Stimulated activated effector memory CD8-positive, alpha-beta T cell treated with anti-CD3 and anti-CD28 coated beads, Interleukin-12 subunit alpha, Interleukin-12 subunit beta, amount 100 ng/mL, for 72 hours (primary cell): ENCODE data around the gene PARD6B.

Experiments
- ATAC-seq: fragments of 150-1000 bp; cut with Tn5 transposase; 2 replicates; pipeline ENCODE4 v1.10.0; 2021
- DNase-seq, 2 donors: peaks; one replicate each; pipeline ENCODE4 v3.0.0; 2021 to 2022; ENCODE audit warnings: low spot score in 2 of 2
- H3K27ac Mint-ChIP-seq: one replicate; pipeline ENCODE4 v1.8.0; 2022; ENCODE audit warnings: mild to moderate bottlenecking, mixed read lengths
- H3K36me3 Mint-ChIP-seq: one replicate; pipeline ENCODE4 v1.8.0; 2022; ENCODE audit warnings: mild to moderate bottlenecking, mixed read lengths
- H3K4me1 Mint-ChIP-seq: one replicate; pipeline ENCODE4 v1.8.0; 2022; ENCODE audit warnings: mixed read lengths
- H3K4me3 Mint-ChIP-seq: one replicate; pipeline ENCODE4 v1.8.0; 2022; ENCODE audit warnings: mild to moderate bottlenecking, mixed read lengths
- H3K9me3 Mint-ChIP-seq: one replicate; pipeline ENCODE4 v1.8.0; 2022; ENCODE audit warnings: mixed read lengths

PARD6B gene

DNA sequence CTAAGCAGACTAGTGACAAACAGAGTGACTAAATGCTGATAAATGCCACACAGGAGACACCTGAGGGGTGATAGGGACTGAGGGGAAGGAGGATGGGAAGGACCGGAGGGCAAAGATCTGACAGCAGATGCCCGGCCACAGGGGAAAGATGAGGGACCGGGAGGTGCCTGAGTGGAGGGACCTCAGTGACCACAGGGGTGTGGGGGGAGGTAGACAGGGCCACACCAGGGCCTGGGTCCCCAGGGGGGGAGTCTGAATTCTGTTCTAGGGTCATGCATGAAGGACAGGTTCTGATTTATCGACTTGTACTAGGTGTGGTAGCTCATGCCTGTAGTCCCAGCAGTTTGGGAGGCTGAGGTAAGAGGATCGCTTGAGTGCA, 70.4 kb downstream of the PARD6B start:
- Mint-ChIP-seq H3K4me1 (peaks cover 24% of the 10 kb centered on the region), H3K36me3 (no peaks in the 10 kb centered on the region), H3K27ac (peak overlapping the region; percentile 78), H3K9me3 (no peaks in the 10 kb centered on the region), H3K4me3 (no peak overlapping the region)
- ATAC-seq (no peak), DNase-seq (no peak)

GRCh38 chr20:50802289-50802688, 70.9 kb downstream of the PARD6B start:
- Mint-ChIP-seq H3K27ac (peak overlapping the region; percentile 78), H3K4me3 (no peak overlapping the region), H3K4me1 (peaks cover 24% of the 10 kb centered on the region)

DNA sequence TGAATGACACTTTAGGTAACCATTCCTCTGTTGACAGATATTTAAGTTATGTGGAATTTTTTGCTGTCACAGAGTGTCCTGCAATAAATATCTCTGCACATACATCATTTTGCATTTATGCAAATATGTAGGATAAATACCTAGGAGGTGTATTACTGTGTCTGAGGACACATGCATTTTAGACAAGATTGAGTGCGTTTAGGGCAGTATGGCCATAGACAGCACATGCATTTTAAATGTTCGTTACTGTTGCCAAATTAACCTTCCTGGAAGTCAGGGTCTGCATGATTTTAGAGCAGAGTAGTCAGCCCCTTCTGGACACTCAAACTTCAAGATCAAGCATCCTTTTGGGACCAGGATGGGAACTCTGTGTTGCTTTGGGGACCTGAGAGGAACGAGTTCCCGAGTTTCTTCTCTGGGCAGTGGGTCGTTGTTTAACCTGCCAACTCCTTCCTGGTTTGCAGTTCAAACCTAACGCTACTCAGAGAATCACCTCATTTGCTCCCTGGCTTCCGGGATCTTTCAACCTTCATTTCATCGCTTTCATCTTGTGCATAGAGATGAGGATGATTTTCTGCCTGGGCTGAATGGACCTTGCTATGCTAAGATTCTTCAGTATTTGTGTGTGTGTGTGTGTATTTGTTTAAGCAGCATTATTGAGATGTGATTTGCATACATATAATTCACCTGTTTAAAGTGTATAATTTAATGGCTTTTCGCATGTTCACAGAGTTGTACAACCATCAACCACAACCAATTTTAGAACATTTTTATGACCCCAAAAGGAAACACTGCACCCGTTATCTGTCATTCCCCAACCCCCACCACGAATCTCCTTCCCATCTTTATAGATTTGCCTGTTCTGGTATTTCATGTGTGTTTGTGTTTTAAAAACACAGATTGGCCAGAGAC, 73.3 kb downstream of the PARD6B start:
- no peaks in the 10 kb centered on the region for H3K9me3 Mint-ChIP-seq
- ATAC-seq, result peak; percentile 76

More at GRCh38 chr20:50802289-50802688, 70.9 kb downstream of the PARD6B start:
- H3K9me3 Mint-ChIP-seq, result no peaks in the 10 kb centered on the region
- H3K36me3 Mint-ChIP-seq, result no peaks in the 10 kb centered on the region
- no peak for DNase-seq
- no peak for ATAC-seq

GRCh38 chr20:50805349-50805684, 73.9 kb downstream of the PARD6B start:
- ATAC-seq (no peak), DNase-seq (no peak)
- H3K4me1 Mint-ChIP-seq, result peaks cover 19% of the 10 kb centered on the region
- peak overlapping the region; percentile 93 for H3K27ac Mint-ChIP-seq
- H3K36me3 Mint-ChIP-seq, result no peaks in the 10 kb centered on the region
- no peaks in the 10 kb centered on the region for H3K9me3 Mint-ChIP-seq
- peak overlapping the region; percentile 57 for H3K4me3 Mint-ChIP-seq

More for the DNA sequence above, 73.3 kb downstream of the PARD6B start:
- Mint-ChIP-seq H3K4me3 (peak overlapping the region; percentile 57), H3K36me3 (no peaks in the 10 kb centered on the region), H3K4me1 (peaks cover 24% of the 10 kb centered on the region), H3K27ac (peak overlapping the region; percentile 93)
- DNase-seq, result no peak

DNA sequence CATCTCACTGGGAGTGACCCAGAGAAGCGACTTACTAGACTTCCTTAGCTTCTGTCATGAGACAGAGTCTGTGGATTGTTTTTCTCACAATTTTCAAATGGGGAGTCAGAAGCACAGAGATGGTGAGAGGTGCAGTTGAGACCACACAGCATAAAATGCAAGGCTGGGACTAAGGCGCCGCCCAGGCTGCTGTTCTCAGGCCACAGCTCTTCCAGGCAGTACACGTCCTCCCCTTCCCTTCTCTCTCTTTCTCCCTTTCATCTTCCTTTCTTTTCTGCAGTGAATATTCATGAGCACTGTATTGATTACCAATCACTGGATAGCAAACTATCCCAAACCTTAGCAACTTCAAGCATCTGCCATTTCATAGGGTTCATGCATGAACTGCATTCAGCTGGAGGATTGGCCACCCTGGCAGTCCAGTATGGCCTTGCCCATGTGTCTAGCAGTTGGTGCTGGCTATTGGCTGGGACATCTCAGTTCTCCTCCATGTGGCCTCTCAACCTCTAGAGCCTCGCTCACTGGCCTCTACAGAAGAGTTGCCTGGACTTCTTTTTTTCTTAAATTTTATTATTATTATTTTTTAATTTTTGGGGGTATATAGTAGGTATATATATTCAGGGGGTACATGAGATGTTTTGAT, 74.9 kb downstream of the PARD6B start:
- DNase-seq (no peak), ATAC-seq (no peak)
- H3K4me3 Mint-ChIP-seq, result no peak overlapping the region
- no peaks in the 10 kb centered on the region for H3K36me3 Mint-ChIP-seq
- H3K9me3 Mint-ChIP-seq, result no peaks in the 10 kb centered on the region
- peak overlapping the region; percentile 93 for H3K27ac Mint-ChIP-seq
- H3K4me1 Mint-ChIP-seq, result peaks cover 23% of the 10 kb centered on the region
